Neural progenitor cell (in vitro differentiated cells): ENCODE results near the gene ADCY3.

ENCODE experiments used
- EZH2 ChIP-seq: fragments of 200-600 bp; sonication (generic); IDR thresholded peaks from 2 replicates; pipeline ENCODE4 v1.6.1; 2017; ENCODE audit warnings: antibody characterized with exemption, mild to moderate bottlenecking, moderate library complexity
- TF ChIP-seq, protein P1 (sequence below): fragments of 200-600 bp; sonication (generic); IDR thresholded peaks from 2 replicates; pipeline ENCODE4 v1.5.1; 2017; ENCODE audit warnings: antibody characterized with exemption, mild to moderate bottlenecking

DNA sequence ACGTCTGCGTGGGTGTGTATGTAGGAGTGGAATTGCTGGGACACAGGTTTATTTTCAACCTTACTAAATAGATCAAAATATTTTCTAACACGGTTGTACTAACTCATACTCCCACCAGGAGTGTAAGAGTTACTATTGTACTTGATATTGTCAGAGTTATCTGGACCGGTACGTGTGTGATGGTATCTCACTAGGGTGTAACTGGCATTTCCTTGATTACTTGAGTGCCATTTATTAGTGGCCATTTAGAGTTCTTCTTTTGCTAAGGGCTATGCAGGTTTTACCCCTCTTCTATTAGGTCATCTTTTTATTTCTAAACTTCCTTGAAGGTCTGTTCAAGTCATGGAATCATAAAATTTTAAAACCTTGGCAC lies 93.3 kb downstream of the ADCY3 start:
- TF ChIP-seq, protein P1, sequence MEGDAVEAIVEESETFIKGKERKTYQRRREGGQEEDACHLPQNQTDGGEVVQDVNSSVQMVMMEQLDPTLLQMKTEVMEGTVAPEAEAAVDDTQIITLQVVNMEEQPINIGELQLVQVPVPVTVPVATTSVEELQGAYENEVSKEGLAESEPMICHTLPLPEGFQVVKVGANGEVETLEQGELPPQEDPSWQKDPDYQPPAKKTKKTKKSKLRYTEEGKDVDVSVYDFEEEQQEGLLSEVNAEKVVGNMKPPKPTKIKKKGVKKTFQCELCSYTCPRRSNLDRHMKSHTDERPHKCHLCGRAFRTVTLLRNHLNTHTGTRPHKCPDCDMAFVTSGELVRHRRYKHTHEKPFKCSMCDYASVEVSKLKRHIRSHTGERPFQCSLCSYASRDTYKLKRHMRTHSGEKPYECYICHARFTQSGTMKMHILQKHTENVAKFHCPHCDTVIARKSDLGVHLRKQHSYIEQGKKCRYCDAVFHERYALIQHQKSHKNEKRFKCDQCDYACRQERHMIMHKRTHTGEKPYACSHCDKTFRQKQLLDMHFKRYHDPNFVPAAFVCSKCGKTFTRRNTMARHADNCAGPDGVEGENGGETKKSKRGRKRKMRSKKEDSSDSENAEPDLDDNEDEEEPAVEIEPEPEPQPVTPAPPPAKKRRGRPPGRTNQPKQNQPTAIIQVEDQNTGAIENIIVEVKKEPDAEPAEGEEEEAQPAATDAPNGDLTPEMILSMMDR: no peak
- no peak for TF ChIP-seq EZH2
